OCI-LY7 (cell line): ENCODE results near the gene COL6A2. TPM values are rescaled to one million over a fixed set of nuclear protein-coding genes. Genes with fewer than 3 reads are reported as not detected.

Experiments
- Bru-seq: library from RNA; stranded (reverse); fragments of 400-500 nt; gene quantifications from one replicate; lab custom pipeline; 2021; lab: Mats Ljungman, UMichigan
- BruChase-seq, 2 experiments: library from RNA; stranded (reverse); fragments of 400-500 nt; gene quantifications; one replicate each; lab custom pipeline; 2021; lab: Mats Ljungman, UMichigan
- BruUV-seq: library from RNA; stranded (reverse); fragments of 400-500 nt; replicated peaks from 2 replicates; lab custom pipeline; 2021; lab: Mats Ljungman, UMichigan
- CTCF ChIA-PET: fragments of 300-600 bp; sonication (Branson Sonifier 250); formaldehyde crosslinking; loops from one replicate; lab custom pipeline; 2022; ENCODE audit warnings: antibody characterized with exemption; ENCODE audit not compliant: unreplicated experiment; lab: Charles Lee
- POLR2A ChIA-PET: fragments of 300-600 bp; sonication (Branson Sonifier 250); formaldehyde crosslinking; loops from one replicate; lab custom pipeline; 2022; ENCODE audit warnings: antibody characterized with exemption; lab: Charles Lee
- DNase-seq: peaks from one replicate; pipeline ENCODE4 v3.0.0-alpha.2; 2015; ENCODE audit warnings: low spot score
- H2AFZ ChIP-seq: fragments of 200-600 bp; sonication (generic), shearing (Covaris generic); 2 replicates; pipeline ENCODE4 v1.6.1; 2014; ENCODE audit warnings: mild to moderate bottlenecking, antibody characterized with exemption, low read length, moderate library complexity
- H3K27ac ChIP-seq: fragments of 200-600 bp; sonication (generic); 2 replicates; pipeline ENCODE4 v1.5.1; 2014; ENCODE audit warnings: mixed run types, low read depth, mild to moderate bottlenecking, moderate library complexity, low read length, inconsistent platforms; ENCODE audit not compliant: poor library complexity, severe bottlenecking
- H3K36me3 ChIP-seq: fragments of 200-600 bp; sonication (generic); 2 replicates; pipeline ENCODE4 v1.6.1; 2014; ENCODE audit warnings: mild to moderate bottlenecking, antibody characterized with exemption, low read length, moderate library complexity, mixed read lengths; ENCODE audit not compliant: insufficient read depth
- H3K4me1 ChIP-seq: fragments of 200-600 bp; sonication (generic); 2 replicates; pipeline ENCODE4 v1.5.1; 2014; ENCODE audit warnings: mild to moderate bottlenecking, low read length; ENCODE audit not compliant: insufficient read depth, poor library complexity, severe bottlenecking
- H3K4me2 ChIP-seq: fragments of 200-600 bp; sonication (generic); 2 replicates; pipeline ENCODE4 v1.6.1; 2014; ENCODE audit warnings: mild to moderate bottlenecking, low read length
- H3K4me3 ChIP-seq: fragments of 200-600 bp; sonication (generic); 2 replicates; pipeline ENCODE4 v1.5.1; 2014; ENCODE audit warnings: mild to moderate bottlenecking, low read depth, low read length; ENCODE audit not compliant: poor library complexity, severe bottlenecking
- H3K79me2 ChIP-seq: fragments of 200-600 bp; sonication (generic); 2 replicates; pipeline ENCODE4 v1.6.1; 2016; ENCODE audit warnings: low read depth, mild to moderate bottlenecking, low read length, moderate library complexity, mixed read lengths; ENCODE audit not compliant: insufficient read depth
- H3K9me2 ChIP-seq: fragments of 200-600 bp; sonication (generic); 2 replicates; pipeline ENCODE4 v1.6.1; 2016; ENCODE audit warnings: mild to moderate bottlenecking, low read length, mixed read lengths; ENCODE audit not compliant: insufficient read depth
- H3K9me3 ChIP-seq: fragments of 200-600 bp; sonication (generic); 2 replicates; pipeline ENCODE4 v1.6.1; 2014; ENCODE audit warnings: mild to moderate bottlenecking, mixed run types, low read length, mixed read lengths
- H4K20me1 ChIP-seq: fragments of 200-600 bp; sonication (generic); 2 replicates; pipeline ENCODE4 v1.6.1; 2014; ENCODE audit warnings: mild to moderate bottlenecking, antibody characterized with exemption, low read length, moderate library complexity, mixed read lengths; ENCODE audit not compliant: insufficient read depth
- EZH2phosphoT487 ChIP-seq: fragments of 200-600 bp; sonication (generic); IDR thresholded peaks from 2 replicates; pipeline ENCODE4 v1.6.1; 2018; ENCODE audit warnings: low read depth, borderline replicate concordance, mild to moderate bottlenecking, mixed run types, antibody characterized with exemption, low read length, moderate library complexity, mixed read lengths
- intact Hi-C: fragments of 100-400 bp; cut with micrococcal nuclease; formaldehyde crosslinking; loops from one replicate; pipeline ENCODE4 v1.10.0; 2022; ENCODE audit not compliant: unreplicated experiment
- long read RNA-seq: library from polyadenylated mRNA; stranded (forward); transcript quantifications from one replicate; pipeline ENCODE4 v2.0.0, GENCODE V29; 2022
- total RNA-seq, 2 experiments: library from RNA; depleted of rRNA in 1 of 2; stranded (reverse); fragments of >200 nt in 1 of 2; shearing (Covaris generic) in 1 of 2; gene quantifications; 2 replicates each; pipeline ENCODE4 v1.2.3, GENCODE V29; 2014 to 2022
- TF ChIP-seq, protein P1 (sequence below): fragments of 200-600 bp; sonication (generic); conservative IDR thresholded peaks from 2 replicates; pipeline ENCODE4 v1.5.1; 2014; ENCODE audit warnings: mild to moderate bottlenecking, antibody characterized with exemption, low read length, moderate library complexity, mixed read lengths

Gene COL6A2
- total RNA-seq (2014; rRNA removed; shearing (Covaris generic)) = 0.13 TPM in 1 of 2 replicates, not detected in the other
- total RNA-seq (2022) = not detected in 2 replicates
- percentile 4 among the genes with signal in this experiment for Bru-seq, nascent RNA
- percentile 4 among the genes with signal in this experiment for BruChase-seq, experiment 1, labeled RNA remaining after a 6-hour chase
- BruChase-seq, experiment 2, labeled RNA remaining after a 2-hour chase = percentile 4 among the genes with signal in this experiment
- long read RNA-seq = 0 reads

DNA sequence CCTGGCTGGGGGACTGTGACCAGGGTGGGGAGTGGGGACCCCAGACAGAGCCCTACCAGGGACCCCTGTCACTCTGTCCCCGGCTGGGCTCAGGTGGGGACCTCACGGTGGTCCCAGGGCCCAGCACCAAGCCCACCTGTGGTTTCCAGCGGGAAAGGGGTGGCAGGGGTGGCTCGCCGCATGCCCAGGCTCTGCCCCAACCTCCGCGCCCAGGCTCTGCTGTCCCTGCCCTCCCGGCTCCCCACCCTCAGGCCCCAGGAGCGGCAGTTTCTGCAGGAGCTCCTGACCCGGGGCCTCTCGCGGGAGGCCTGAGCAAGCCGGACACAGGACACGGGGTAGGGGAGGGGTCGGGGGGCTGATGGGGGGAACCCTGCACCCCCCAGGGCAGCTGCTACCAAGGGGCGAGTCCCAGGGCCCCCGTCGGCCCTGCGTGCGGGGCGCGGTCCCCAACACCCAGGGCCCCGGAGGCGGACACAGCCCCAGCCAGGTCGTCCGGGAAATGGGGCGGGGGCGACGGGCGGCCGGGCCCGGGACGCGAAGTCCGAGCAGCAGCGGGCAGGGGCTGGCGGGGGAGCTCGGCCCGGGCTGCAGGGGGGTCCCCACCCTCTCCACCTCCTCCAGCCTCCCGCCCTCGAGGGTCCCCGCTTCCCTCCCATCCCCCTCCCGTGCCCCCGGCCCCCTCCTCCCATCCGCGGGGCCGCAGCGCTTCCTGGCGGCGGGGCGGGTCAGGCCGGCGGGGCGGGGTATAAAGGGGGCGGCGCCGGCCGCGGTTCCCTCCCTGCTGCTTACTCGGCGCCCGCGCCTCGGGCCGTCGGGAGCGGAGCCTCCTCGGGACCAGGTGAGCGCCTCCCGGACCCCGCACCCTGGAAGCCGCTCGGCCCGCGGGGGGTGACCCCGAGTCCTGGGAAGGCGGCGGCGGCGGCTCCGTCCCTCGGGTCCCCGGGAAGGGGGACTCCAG lies at the start of gene COL6A2:
COL6A2 (plus strand) TSS at position 777 of the 958 bp plus-strand sequence.
- Histone ChIP-seq H3K4me1 (no peaks in the 10 kb centered on the region), H2AFZ (no peak within 1 kb of the TSS), H3K9me2 (no peaks in the 10 kb centered on the region), H3K4me2 (no peak within 1 kb of the TSS), H3K27ac (no peak within 1 kb of the TSS), H3K9me3 (no peaks in the 10 kb centered on the region), H4K20me1 (no peaks in the 10 kb centered on the region), H3K4me3 (no peak within 1 kb of the TSS), H3K79me2 (no peaks in the 10 kb centered on the region), H3K36me3 (no peaks in the 10 kb centered on the region)
- DNase-seq = no peak
- TF ChIP-seq, protein P1, sequence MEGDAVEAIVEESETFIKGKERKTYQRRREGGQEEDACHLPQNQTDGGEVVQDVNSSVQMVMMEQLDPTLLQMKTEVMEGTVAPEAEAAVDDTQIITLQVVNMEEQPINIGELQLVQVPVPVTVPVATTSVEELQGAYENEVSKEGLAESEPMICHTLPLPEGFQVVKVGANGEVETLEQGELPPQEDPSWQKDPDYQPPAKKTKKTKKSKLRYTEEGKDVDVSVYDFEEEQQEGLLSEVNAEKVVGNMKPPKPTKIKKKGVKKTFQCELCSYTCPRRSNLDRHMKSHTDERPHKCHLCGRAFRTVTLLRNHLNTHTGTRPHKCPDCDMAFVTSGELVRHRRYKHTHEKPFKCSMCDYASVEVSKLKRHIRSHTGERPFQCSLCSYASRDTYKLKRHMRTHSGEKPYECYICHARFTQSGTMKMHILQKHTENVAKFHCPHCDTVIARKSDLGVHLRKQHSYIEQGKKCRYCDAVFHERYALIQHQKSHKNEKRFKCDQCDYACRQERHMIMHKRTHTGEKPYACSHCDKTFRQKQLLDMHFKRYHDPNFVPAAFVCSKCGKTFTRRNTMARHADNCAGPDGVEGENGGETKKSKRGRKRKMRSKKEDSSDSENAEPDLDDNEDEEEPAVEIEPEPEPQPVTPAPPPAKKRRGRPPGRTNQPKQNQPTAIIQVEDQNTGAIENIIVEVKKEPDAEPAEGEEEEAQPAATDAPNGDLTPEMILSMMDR = no peak
- no peak for TF ChIP-seq EZH2phosphoT487
- BruUV-seq = no TSS peak
- intact Hi-C loops = no loop called here
- POLR2A ChIA-PET = no interaction called here
- CTCF ChIA-PET = no interaction called here

DNA sequence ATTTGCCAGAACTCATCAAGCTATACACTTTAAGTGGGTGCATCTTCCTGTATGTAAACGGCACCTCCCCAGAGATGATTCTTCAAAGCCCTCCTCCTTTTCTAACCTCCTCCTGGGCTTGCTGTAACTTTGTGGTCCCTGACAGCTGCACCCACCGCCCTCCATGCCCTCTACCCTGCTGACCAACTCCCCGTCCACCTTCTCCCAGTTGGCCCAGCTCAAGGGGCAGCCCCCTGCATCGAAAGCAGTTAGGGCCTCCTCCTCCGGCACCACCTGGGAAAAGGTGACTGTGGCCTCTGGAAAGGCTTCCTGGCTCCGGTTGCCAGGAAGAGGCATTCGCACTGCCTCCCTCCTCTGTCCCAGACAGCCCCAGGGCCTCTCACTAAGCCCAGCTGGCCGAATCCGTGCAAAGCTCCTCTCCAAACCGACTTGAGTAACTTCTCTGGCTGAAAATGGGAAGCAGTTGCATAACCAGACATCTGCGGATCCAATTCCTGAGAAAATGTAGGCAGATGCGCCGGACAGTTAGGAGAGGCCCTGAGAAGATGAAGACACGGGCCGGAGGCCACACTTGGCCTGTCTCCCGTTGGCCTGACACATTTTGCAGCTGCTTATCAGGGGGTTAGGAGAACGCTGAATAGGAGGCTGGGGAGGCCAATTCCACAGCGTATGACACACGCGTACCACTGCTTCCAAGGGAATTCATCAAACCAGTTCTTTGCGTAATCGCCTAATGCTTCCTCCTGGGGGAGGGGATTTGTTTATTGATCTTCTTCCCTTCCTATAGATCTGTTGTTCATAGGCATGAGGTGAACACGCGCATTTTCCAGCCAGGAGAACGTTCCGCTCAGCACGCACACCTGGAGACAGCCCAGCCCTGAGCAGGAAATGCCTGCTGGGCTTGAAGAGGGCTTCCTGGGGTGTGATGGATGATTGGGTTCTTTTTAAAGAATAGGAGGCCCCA lies 48.7 kb upstream of the COL6A2 start:
- DNase-seq = no peak
- Histone ChIP-seq H3K4me2 (no peak overlapping the region), H3K79me2 (no peaks in the 10 kb centered on the region), H3K27ac (no peak overlapping the region), H3K9me3 (no peaks in the 10 kb centered on the region), H4K20me1 (no peaks in the 10 kb centered on the region), H3K9me2 (no peaks in the 10 kb centered on the region), H3K4me3 (no peak overlapping the region), H3K4me1 (no peaks in the 10 kb centered on the region), H2AFZ (no peak overlapping the region), H3K36me3 (no peaks in the 10 kb centered on the region)
- POLR2A ChIA-PET = no interaction called here
- no TSS peak for BruUV-seq
- intact Hi-C loops = no loop called here
- CTCF ChIA-PET = no interaction called here
- TF ChIP-seq, protein P1 = no peak
- TF ChIP-seq EZH2phosphoT487 = no peak
